DMS114 treated with DMSO at 0.1 percent for 48 hours (cell line): ENCODE measurements around the gene CACNA2D3.
"Not testable (repeated sequence)": the region's sequence is repeated elsewhere in the genome, so short reads cannot be mapped to it uniquely, and the experiment has no call there.

ENCODE experiments used
- DNase-seq: peaks from one replicate; lab custom pipeline; 2025; ENCODE audit not compliant: unreplicated experiment; lab: John Stamatoyannopoulos, UW

CACNA2D3 gene

DNA sequence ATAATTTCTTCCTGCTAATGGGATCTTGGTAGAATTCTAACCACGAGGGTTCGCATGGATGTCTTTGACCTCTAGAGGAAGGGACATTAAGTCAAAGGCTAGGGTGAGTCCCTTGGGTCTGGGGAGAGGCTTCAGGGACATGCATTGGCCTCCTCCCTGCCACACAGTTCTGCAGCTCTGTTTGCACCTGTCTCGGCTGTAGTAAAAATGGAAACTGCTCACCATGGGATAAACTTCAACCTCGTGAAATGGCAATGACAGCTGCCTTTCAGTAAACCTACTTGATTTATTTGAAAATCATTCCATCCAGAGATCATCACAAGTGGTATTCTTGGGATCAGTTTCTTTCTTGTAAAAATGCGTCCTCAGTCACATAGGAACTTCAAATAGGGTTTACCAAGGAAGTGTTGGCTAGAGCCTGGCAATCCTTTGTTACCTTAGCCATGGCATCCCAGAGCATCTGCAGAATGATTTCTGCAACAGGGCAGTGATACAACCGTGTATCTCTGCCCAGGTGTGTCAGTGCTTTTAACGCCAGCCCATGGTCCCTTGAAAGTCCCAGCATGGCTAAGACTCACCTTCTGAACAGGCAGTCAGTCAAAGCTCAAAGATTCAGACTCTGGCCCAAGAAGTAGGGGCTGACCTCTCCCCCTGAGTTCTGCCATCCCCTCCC lies 819.5 kb downstream of the CACNA2D3 start:
- DNase-seq, result no peak

DNA sequence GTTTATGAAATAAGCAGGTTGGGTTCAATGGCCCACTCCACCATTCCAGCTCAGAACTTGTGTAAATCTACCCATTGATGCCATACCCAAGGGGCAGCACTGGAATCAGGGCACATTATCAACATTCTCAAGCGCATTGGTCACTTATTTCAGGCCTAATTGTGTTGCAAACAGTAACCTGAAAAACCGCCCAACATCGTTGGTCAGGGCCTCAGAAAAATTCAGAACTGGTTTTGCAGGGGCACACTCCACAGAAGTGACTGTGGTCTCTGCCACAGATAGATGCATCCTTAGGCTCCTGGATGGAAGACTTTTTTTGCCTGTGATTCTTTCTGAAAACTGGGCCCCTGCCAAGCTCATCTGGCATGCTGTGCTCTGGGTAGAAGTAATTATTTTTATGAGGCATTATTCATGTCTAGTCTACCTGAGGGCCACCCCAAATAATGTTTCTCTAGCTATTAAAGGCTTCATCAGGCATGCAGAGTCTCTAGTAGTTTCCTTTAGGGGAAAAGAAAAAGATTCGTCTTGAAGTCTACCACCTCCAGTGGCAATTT lies 827.2 kb downstream of the CACNA2D3 start:
- DNase-seq, result no peak

DNA sequence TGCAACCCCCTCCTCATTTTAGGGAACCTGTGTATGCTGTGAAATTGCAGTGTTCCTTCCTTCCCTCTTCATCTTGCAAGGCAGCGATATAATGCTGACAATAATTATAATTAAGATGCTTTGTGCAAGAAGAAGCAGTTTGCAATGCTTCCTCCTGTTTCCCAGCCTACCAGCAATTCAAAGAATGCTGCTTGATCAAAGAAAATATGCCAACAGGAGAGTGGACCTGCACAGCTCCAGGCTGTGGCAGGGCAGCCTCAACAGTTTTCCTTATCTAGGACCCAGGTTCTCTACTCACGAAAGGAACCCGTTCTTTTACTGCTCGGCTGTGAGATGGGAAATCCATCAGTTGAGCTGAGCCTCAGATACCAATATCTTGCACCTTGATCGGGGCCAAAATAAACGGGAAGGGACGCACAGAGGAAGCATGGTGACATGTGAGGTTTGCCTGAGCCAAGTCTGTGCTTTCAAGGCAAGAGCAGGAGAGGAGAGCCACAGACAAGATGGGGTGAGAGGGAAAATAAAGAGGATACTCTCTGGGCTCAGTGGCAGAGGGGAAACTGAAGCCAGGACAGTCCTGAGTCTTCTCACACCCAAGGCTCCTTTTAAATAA lies 828.1 kb downstream of the CACNA2D3 start:
- DNase-seq, result no peak

DNA sequence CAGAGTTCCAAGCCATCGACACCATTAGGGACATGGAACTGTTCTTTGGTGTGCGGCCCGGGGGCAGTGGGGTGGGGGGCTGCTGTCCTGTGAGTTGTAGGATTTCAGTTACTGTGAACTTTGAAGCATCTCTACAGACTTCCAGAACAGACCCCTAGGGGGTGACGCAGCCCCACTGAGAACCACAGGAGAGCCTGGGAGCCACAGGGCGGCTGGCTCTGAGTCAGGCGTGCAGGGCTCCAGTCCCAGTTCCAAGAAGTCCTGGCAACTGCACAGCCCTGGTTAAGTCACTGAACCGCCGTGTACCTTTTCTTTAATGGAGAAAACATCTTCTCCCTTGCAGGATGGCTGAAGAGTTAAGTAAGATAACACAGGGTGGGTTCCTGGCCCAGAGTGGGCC lies 829.1 kb downstream of the CACNA2D3 start:
- no peak for DNase-seq

DNA sequence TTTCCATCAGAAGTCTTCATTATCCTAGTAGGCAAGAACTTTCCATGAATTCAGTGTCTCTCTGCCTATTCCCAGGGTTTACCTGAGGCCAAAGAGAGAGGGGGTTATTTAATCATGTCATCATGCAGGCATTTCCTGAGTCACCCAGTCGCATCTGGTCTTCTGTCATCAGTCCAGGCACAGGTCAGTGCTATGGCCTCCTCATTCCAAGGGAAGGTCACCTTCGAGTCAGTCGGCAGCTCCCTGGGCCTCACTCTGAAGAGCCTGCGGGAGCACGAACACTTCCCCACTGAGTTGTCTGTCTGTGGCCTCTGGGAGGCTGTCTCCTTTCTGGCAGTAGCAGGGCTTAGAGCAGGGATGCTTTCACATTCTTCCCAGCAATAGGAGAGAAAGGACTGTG lies 831.7 kb downstream of the CACNA2D3 start:
- no peak for DNase-seq

DNA sequence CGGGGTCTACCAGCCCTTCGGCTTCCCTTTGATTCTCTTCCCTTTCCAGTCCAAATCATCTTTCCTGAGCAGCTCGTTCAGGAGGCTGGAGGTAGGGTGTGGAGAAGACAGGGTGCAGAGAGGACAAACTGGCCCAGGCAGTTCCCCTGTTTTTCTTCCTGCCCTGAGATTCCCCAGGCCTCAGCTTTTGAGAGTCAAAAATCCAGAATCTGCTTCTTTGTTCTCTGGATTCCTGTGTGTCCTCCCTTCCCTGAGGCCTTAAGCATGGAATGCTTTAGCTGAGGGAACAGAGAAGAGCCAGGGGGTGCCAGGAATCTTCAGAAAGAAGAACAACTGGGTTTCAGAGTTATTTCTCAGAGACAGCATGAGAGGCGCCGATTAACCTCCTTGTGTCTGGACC lies 832.2 kb downstream of the CACNA2D3 start:
- DNase-seq, result no peak

DNA sequence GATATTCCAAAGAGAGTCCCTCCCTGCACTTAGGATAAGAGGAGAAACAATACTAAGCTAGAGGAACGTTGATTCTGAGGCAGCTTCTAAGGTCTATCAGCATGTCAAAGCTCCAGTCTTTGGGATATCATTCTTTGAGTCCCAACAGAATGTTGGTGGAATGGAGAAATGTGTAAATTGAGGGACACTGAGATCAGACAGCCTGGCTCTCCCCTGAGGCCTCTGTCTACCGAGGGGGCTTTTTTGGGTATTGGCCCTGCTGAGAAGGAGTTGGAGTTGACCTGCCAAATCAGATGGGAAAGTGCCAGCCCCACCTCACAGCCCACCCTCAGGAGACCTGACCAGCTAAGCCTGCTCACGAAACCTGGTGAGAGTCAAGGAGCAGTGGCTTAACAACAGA lies 833.1 kb downstream of the CACNA2D3 start:
- no peak for DNase-seq

DNA sequence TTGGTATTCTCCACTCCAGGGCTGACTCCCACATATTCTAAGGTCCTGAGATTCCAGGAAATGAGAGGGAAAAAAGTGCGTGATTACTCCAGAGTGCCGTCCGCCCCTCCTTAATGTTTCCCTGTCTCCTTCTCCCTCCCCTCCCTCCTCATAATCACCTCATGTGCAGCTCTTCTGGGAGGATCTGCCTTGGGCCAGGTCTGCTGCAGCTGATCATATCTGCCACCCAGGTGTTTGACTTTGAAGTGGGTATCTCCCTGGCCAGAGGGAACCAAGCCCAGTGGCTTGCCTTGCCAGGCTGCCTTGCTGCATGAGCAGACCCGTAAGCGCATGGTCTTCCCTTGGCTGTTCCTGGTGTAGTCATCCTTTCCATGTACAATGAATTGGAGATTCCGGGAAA lies 833.6 kb downstream of the CACNA2D3 start:
- no peak for DNase-seq

DNA sequence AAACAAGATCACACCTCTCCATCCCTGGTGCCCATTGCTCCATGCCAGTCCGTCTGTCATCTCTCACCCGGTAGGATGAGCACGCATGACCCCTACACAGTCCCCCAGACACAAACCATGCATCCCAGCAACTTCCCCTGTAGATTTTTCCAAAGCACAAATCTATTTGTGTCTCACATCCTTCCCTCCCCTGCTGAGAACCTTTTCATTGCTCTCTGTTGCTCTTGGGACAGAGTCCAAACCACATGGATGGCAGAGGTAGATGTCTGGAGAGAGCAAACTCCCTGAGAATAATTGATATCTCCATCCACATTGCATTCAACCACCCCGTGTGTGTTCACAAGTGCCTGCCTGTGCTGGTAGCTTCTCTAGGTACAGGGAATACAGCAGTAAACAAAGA lies 835.4 kb downstream of the CACNA2D3 start:
- DNase-seq, result no peak

DNA sequence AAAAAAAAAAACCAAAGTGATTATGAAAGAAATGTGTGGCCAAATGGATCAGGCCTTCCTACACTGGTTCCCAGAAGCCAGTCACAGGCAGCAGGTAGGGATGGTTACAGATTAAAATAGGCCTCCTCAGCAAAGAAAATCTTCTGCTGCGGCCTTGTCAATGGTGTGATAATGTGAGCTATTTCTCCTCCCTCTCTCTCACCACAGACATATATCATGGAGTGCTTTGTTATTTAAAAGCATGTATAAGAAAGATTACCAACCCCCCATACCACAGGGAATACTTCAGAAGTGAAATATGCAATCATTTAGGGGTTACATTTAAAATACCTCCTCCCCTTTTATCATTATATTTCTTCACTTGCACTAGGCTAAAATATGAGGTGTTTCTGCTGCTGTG lies 837.7 kb downstream of the CACNA2D3 start:
- no peak for DNase-seq

DNA sequence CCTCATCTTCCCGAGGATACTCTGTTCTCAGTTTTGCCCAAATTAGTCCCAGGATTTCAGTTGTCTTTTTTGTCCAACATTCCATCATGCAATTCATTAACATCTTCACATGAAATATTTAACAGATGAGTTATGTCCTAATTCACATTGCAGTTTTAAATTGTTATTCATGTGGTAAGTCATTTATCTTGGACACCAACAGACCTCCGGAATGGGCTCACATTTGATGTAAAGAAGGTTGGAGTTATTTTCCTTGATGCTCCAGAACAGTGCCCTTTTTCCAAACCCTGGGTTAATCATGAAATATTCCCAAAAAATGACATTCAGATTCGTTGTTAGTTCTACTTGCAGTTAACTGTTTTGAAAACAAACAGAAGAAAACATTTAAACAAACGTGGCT lies 838.3 kb downstream of the CACNA2D3 start:
- no peak for DNase-seq

DNA sequence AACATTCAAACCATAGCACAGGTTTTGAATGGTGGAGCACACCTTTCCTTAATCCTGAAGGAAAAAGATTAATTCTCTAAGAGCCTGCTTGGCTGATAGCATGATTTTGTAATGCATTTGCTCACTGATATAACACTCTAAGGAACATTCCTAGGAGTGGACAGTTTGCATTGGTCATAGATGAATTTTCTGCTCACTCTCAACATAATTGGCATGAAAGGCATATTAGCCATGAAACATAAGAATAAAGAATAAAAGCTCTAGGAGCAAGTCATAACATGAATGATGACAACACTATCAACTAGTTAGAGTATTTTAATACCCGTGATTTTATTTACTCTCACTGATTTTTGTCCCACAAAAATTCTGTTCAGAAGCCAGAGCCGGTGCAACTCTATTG lies 839.8 kb downstream of the CACNA2D3 start:
- no peak for DNase-seq

DNA sequence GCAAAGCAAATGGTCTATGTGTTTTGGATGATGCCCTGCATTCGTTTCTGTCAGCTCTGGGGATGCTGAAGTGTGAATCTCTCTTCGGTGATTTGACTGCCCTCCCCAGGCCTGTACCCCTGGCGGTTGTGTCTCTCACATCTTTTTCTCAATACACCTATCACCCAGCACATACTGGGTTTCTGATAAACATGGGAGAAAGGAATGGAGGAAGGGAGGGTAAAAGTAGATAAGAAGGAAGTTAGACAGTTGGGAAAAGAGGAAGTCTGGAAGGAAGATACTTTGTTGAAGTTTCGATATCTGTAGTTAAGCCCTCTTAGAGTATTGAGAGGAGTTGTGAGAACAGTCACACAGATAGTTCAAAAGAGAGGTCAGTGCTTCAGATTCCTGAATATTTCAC lies 841.3 kb downstream of the CACNA2D3 start:
- DNase-seq, result no peak

DNA sequence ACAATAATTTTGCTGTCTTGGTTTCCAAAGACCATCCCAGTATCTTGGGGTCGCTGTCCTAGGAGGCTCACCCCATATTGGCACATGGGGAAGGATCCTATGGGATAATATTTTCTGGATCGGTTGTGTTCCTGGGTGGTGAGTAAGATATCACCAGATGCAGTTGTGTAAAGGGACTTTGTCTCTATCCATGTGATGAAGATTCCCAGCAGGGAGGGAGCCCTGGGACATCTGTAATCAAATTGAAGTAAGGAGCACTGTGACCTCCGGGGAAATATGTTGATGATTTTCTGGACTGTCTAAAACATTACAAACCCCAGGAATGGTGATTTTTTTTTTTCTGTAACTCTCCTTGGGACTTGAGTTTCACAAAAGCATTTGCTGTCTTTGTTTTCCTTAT lies 841.7 kb downstream of the CACNA2D3 start:
- no peak for DNase-seq

DNA sequence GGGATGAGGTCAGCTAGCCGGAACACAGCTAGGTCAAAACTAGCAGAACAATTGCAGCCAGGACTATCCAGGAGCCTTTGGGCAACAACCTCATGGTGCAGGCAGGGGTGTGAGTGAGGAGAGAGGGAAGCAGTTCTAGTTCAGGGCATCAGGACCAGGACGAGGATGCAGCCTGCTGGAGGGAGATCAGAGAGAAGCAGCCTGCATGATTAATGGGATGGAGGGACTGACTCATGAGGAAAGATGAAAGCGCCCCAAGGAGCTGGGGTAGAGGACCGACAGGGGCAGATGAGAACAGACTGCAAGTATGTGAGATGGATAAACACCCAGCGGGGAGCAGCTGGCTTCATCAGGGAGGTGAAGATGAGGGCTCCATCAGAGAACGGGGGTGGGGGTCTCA lies 843.4 kb downstream of the CACNA2D3 start:
- DNase-seq, result no peak

DNA sequence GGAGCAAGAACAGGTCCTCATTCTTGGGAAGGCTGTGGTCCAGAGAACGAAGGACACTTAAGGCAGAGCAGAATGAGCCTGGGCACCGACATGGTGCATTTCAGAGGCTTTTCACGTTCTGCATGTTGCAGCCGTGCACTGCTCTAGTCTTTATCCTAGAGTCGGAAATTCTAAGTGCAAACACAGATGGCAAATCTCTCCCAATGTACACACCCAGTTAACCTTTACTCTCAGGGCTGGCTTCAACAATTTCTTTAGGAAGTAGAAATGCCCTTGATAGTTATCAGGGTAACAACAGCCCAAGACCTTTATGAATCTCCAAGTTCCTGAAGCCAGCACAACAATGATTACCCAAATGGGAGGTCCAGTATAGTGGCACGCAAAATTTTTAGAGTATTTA lies 844.6 kb downstream of the CACNA2D3 start:
- DNase-seq, result no peak

DNA sequence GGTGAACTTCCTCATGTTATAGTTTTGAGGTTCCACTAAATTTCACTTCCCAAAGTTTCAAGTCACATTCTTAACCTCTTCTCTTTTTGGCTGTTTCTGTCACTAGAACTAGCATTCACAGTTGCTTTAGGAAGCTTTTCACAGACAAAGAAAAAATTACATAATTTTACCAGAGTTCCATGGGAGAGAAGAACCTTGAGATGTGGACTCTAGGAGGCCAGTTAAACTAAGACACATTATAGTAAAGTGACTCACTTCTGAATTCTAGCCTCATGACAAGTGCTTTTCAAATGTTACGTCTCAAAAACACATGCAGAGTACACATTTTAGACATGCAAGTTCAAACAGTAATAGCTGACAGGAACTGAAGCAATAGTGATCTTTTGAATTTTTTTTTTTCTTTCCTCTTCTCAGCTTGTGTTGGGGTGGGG lies 845.4 kb downstream of the CACNA2D3 start:
- no peak for DNase-seq

DNA sequence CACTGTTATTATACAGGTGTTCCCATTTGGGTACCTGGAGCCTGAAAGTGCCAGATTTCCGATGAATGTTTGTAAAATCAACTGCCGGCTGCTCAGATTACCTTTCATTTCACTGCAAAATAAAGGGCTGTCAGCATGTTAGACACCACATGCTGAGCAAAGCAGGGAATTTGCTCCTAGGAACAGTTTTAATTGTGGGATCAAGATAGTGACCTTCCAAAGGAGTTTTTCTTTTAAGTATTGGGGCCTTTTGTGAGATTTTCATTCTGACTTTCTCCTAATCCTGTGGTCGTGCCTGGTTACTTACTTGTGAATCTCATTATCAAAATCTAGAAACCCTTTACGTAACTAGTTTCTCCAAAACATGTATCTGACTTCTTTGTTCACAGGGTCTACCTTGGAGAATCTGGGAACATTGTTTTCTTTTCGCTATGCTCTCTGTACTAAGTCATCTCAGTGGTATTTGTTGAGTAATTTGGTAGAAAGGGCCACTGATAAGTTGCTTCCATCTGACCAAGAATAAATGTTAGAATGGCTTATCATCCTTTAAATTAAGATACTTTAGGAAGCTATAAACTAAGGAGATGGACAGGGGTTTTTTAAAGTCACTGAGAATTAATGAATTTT lies 846.3 kb downstream of the CACNA2D3 start:
- no peak for DNase-seq

DNA sequence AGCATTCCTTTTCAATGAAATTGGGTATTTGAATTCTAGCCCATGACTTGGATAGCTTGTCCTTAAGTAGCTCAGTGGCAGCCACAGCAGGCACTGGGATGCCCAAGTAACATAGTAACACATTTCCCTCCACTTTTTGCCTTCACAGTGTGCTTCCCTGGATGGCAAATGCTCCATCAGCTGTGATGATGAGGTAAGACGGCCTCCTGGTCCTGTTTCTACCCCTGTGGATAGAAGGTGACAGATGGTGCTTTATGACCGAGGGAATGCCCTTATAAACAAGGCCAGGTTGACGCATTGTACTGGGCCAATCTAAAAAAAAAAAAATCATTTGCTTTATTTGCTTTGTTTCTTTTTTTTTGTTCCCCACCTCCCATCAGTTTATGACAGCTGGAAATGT lies 847.3 kb downstream of the CACNA2D3 start:
- DNase-seq, result no peak

DNA sequence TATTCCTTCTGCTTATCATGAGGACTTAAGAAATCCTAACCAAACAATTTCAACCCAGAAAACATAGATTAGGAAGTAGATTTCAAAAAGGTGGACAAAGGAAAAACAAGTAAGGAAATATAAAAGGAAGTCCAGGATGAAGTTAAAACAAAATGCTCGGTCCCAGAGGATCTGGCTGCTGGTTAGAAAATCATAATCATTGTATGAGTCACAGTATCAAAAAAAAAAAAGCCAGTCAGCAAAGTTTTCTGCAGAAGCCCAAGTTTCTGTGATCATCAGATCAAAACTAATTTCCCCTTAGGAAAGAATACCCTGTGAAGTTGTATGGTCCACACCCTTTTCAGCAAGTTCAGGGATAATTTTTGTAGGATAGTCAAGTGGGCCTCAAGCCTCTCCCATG lies 848.5 kb downstream of the CACNA2D3 start:
- no peak for DNase-seq

DNA sequence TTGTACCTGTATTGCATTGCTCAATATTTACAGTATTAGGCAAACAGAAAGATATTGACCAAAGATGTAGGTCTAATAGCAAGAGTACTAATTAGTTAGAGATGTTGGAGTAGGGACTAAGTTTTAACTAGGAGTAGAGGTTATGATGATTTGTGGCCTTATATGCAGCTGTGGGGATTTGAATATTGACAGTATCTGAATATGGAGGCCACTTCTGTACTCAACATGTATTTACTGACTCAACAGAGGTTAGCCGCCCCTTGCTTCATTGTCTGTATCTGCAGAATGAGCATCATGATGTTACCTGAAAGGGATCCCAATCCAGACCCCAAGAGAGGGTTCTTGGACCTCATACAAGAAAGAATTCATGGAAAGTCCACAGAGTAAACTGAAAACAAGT lies 855.1 kb downstream of the CACNA2D3 start:
- no peak for DNase-seq

DNA sequence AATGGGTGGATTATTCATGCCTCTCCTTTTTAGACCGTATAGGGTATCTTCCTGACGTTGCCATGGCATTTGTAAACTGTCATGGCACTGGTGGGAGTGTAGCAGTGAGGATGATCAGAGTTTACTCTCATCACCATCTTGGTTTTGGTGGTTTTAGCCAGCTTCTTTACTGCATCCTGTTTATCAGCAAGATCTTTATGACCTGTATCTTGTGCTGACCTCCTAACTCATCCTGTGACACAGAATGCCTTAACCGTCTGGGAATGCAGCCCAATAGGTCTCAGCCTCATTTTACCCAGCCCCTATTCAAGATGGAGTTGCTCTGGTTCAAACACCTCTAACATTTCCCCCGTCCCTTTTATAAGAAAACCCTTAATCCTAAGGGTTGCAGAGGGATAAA lies 855.6 kb downstream of the CACNA2D3 start:
- not testable (repeated sequence) for DNase-seq
